Loucy (cell line): ENCODE measurements around the gene ARHGAP22.

Source experiments
- H2AFZ ChIP-seq: fragments of 200-600 bp; sonication (generic); 2 replicates; pipeline ENCODE4 v1.6.0; 2016; ENCODE audit warnings: antibody characterized with exemption, mild to moderate bottlenecking, low read length, moderate library complexity
- H3F3A ChIP-seq: fragments of 200-600 bp; 2 replicates; pipeline ENCODE4 v1.6.0; 2016; ENCODE audit warnings: antibody characterized with exemption, low read depth, mild to moderate bottlenecking
- H3K27me3 ChIP-seq: fragments of 200-600 bp; sonication (generic); 2 replicates; pipeline ENCODE4 v1.6.1; 2014; ENCODE audit warnings: low read length, mild to moderate bottlenecking; ENCODE audit not compliant: insufficient read depth, poor library complexity, severe bottlenecking
- H3K36me3 ChIP-seq: fragments of 200-600 bp; sonication (generic); 2 replicates; pipeline ENCODE4 v1.6.1; 2016; ENCODE audit warnings: low read length; ENCODE audit not compliant: insufficient read depth
- H3K4me1 ChIP-seq: fragments of 200-600 bp; sonication (generic); 2 replicates; pipeline ENCODE4 v1.5.1; 2014; ENCODE audit warnings: low read length, mild to moderate bottlenecking; ENCODE audit not compliant: insufficient read depth, poor library complexity, severe bottlenecking
- H3K4me2 ChIP-seq: fragments of 200-600 bp; sonication (generic); 2 replicates; pipeline ENCODE4 v1.6.0; 2014; ENCODE audit warnings: antibody characterized with exemption, low read length, low read depth, mild to moderate bottlenecking; ENCODE audit not compliant: poor library complexity, severe bottlenecking
- H3K4me3 ChIP-seq: fragments of 200-600 bp; sonication (generic); 2 replicates; pipeline ENCODE4 v1.5.1; 2014; ENCODE audit warnings: low read length, mild to moderate bottlenecking, mixed read lengths; ENCODE audit not compliant: poor library complexity, severe bottlenecking
- H3K79me2 ChIP-seq: fragments of 200-600 bp; sonication (generic); 2 replicates; pipeline ENCODE4 v1.6.1; 2014; ENCODE audit warnings: low read length; ENCODE audit not compliant: insufficient read depth
- H3K9ac ChIP-seq: fragments of 200-600 bp; sonication (generic); 2 replicates; pipeline ENCODE4 v1.6.0; 2014; ENCODE audit warnings: mild to moderate bottlenecking, low read depth, low read length, moderate library complexity; ENCODE audit not compliant: poor library complexity, severe bottlenecking
- H3K9me2 ChIP-seq: fragments of 200-600 bp; sonication (generic); replicated peaks from 2 replicates; pipeline ENCODE4 v1.6.1; 2016; ENCODE audit warnings: low read depth, low read length, mixed read lengths
- H3K9me3 ChIP-seq: fragments of 200-600 bp; sonication (generic); 2 replicates; pipeline ENCODE4 v1.6.1; 2014; ENCODE audit warnings: mild to moderate bottlenecking, antibody characterized with exemption, low read length, low read depth; ENCODE audit not compliant: insufficient read depth
- H4K20me1 ChIP-seq: fragments of 200-600 bp; sonication (generic); 2 replicates; pipeline ENCODE4 v1.6.0; 2014; ENCODE audit warnings: antibody characterized with exemption, low read length, mild to moderate bottlenecking; ENCODE audit not compliant: insufficient read depth, poor library complexity, severe bottlenecking
- EZH2phosphoT487 ChIP-seq: fragments of 200-600 bp; IDR thresholded peaks from 2 replicates; pipeline ENCODE4 v1.6.1; 2018; ENCODE audit warnings: antibody characterized with exemption, mild to moderate bottlenecking, moderate library complexity, borderline replicate concordance
- TF ChIP-seq, protein P1 (sequence below): fragments of 200-600 bp; sonication (generic); conservative IDR thresholded peaks from 2 replicates; pipeline ENCODE4 v1.5.1; 2014; ENCODE audit warnings: mild to moderate bottlenecking, antibody characterized with exemption, low read length

The ARHGAP22 gene

GRCh38 chr10:48574322-48574796, 30.5 kb downstream of the ARHGAP22 start:
- no peaks in the 10 kb centered on the region for H3K27me3 ChIP-seq
- no peaks in the 10 kb centered on the region for H3K9me2 ChIP-seq
- no peaks in the 10 kb centered on the region for H3F3A ChIP-seq
- H3K4me2 ChIP-seq, result no peak overlapping the region
- H3K36me3 ChIP-seq, result no peaks in the 10 kb centered on the region
- H3K4me1 ChIP-seq, result no peaks in the 10 kb centered on the region
- TF ChIP-seq, protein P1, sequence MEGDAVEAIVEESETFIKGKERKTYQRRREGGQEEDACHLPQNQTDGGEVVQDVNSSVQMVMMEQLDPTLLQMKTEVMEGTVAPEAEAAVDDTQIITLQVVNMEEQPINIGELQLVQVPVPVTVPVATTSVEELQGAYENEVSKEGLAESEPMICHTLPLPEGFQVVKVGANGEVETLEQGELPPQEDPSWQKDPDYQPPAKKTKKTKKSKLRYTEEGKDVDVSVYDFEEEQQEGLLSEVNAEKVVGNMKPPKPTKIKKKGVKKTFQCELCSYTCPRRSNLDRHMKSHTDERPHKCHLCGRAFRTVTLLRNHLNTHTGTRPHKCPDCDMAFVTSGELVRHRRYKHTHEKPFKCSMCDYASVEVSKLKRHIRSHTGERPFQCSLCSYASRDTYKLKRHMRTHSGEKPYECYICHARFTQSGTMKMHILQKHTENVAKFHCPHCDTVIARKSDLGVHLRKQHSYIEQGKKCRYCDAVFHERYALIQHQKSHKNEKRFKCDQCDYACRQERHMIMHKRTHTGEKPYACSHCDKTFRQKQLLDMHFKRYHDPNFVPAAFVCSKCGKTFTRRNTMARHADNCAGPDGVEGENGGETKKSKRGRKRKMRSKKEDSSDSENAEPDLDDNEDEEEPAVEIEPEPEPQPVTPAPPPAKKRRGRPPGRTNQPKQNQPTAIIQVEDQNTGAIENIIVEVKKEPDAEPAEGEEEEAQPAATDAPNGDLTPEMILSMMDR, result no peak
- no peak for TF ChIP-seq EZH2phosphoT487
- no peaks in the 10 kb centered on the region for H3K9me3 ChIP-seq
- no peaks in the 10 kb centered on the region for H4K20me1 ChIP-seq
- no peak overlapping the region for H2AFZ ChIP-seq
- no peaks in the 10 kb centered on the region for H3K79me2 ChIP-seq
- H3K4me3 ChIP-seq, result no peak overlapping the region
- no peak overlapping the region for H3K9ac ChIP-seq

- no peaks in the 10 kb centered on the region for H3K9me3 ChIP-seq
- H4K20me1 ChIP-seq, result no peaks in the 10 kb centered on the region
- no peaks in the 10 kb centered on the region for H3K27me3 ChIP-seq
- no peaks in the 10 kb centered on the region for H3K79me2 ChIP-seq
- H3K9ac ChIP-seq, result no peak overlapping the region
- no peaks in the 10 kb centered on the region for H3K4me1 ChIP-seq
- H3K9me2 ChIP-seq, result no peaks in the 10 kb centered on the region
- H3K36me3 ChIP-seq, result no peaks in the 10 kb centered on the region
- H3K4me3 ChIP-seq, result no peak overlapping the region
- TF ChIP-seq, protein P1, result no peak
- TF ChIP-seq EZH2phosphoT487, result no peak
- no peak overlapping the region for H2AFZ ChIP-seq
- no peak overlapping the region for H3K4me2 ChIP-seq
- H3F3A ChIP-seq, result no peaks in the 10 kb centered on the region
Measured at GRCh38 chr10:48573045-48573444, 31.8 kb downstream of the ARHGAP22 start.

GRCh38 chr10:48572414-48572813, 32.5 kb downstream of the ARHGAP22 start:
- Histone ChIP-seq H3K4me1 (no peaks in the 10 kb centered on the region), H3K27me3 (no peaks in the 10 kb centered on the region), H4K20me1 (no peaks in the 10 kb centered on the region), H3K9me3 (no peaks in the 10 kb centered on the region), H3K4me3 (no peak overlapping the region), H3K79me2 (no peaks in the 10 kb centered on the region), H3K9me2 (no peaks in the 10 kb centered on the region), H3K4me2 (no peak overlapping the region), H3K36me3 (no peaks in the 10 kb centered on the region), H3K9ac (no peak overlapping the region), H2AFZ (no peak overlapping the region), H3F3A (no peaks in the 10 kb centered on the region)
- TF ChIP-seq, protein P1, result no peak
- TF ChIP-seq EZH2phosphoT487, result no peak
